GM12892 (cell line): ENCODE measurements around the gene LIFR.

Experiments
- POLR2A ChIP-seq: IDR thresholded peaks from 2 replicates; pipeline ENCODE4 v1.6.1; 2011; ENCODE audit warnings: low read depth, low read length, control low read depth
- POLR2AphosphoS5 ChIP-seq: IDR thresholded peaks from 2 replicates; pipeline ENCODE4 v1.6.1; 2011; ENCODE audit warnings: low read depth, low read length, control low read depth

DNA sequence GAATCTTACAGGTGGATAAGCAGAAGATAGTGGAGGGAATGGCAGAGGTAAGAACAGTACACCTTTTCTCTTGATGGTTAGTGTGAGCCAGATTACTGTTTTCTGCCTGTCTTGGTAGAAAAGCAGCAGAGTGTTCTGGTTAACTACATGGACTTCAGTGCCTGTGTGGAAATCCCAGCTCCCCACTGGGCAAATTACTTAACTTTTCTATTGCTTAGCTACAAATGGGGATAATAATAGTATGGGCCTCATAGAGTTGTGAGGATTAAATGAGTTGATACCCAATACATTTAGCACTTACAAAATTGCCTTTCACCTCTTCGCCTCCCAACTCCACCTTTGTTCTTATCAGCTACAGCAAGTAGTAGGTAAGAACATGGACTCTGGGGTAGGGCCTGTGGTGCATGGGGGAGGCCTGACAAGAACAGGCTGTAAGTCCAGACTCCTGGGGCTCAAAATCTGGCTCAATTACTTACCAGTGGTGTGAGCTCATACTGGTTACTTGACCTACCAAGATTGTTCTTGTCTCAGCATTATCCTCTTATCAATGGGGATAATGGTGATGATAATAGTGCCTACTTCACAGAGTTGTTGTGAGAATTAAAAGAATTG is 125.1 kb downstream of the LIFR start:
- TF ChIP-seq POLR2A (no peak), POLR2AphosphoS5 (no peak)
